Activated T-cell treated with anti-CD3 and anti-CD28 coated beads, Interleukin-2, amount 50 U/mL, for 24 hours (primary cell): ENCODE measurements around the gene ZNF423.

ENCODE experiments used
- DNase-seq: peaks from one replicate; pipeline ENCODE4 v3.0.0-alpha.2; 2020
- H3K27ac Mint-ChIP-seq: 2 replicates; pipeline ENCODE4 v1.8.0; 2020; ENCODE audit warnings: mild to moderate bottlenecking, mixed read lengths
- H3K27me3 Mint-ChIP-seq: 2 replicates; pipeline ENCODE4 v1.8.0; 2020; ENCODE audit warnings: mixed read lengths
- H3K36me3 Mint-ChIP-seq: 2 replicates; pipeline ENCODE4 v1.8.0; 2020; ENCODE audit warnings: low read depth, mixed read lengths
- H3K4me1 Mint-ChIP-seq: 2 replicates; pipeline ENCODE4 v1.8.0; 2020; ENCODE audit warnings: low read depth, mixed read lengths
- H3K4me3 Mint-ChIP-seq: 2 replicates; pipeline ENCODE4 v1.8.0; 2020; ENCODE audit warnings: mild to moderate bottlenecking, moderate library complexity, mixed read lengths
- H3K9me3 Mint-ChIP-seq: 2 replicates; pipeline ENCODE4 v1.8.0; 2020; ENCODE audit warnings: mixed read lengths

The ZNF423 gene

GRCh38 chr16:49630783-49631182 lies 225.1 kb downstream of the ZNF423 start:
- H3K27ac Mint-ChIP-seq = no peak overlapping the region
- no peaks in the 10 kb centered on the region for H3K4me1 Mint-ChIP-seq
- DNase-seq = no peak
- H3K36me3 Mint-ChIP-seq = no peaks in the 10 kb centered on the region
- no peaks in the 10 kb centered on the region for H3K9me3 Mint-ChIP-seq
- H3K27me3 Mint-ChIP-seq = no peaks in the 10 kb centered on the region
- no peak overlapping the region for H3K4me3 Mint-ChIP-seq

DNA sequence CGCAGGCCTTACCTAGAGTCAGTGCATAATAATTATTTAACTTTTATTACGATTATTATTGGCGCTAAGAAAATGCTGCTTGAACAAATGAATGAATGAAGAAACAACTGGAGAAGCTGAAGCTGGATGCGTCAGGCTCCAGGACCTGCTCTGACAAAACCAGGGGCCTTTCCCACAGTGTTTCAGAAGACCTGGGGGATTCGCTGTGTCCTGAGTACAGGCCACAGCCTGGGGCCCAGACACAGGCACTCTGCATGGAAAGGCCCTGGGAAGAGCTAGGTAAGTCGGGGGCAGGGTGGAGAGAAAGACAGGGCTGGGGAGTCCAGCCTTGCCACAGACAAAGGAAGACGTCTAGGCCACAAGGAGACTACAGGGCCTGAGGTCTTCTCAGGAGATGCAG lies 226.1 kb downstream of the ZNF423 start:
- H3K4me1 Mint-ChIP-seq = no peaks in the 10 kb centered on the region
- no peaks in the 10 kb centered on the region for H3K36me3 Mint-ChIP-seq
- no peaks in the 10 kb centered on the region for H3K27me3 Mint-ChIP-seq
- no peak overlapping the region for H3K27ac Mint-ChIP-seq
- no peaks in the 10 kb centered on the region for H3K9me3 Mint-ChIP-seq
- DNase-seq = no peak
- H3K4me3 Mint-ChIP-seq = no peak overlapping the region

DNA sequence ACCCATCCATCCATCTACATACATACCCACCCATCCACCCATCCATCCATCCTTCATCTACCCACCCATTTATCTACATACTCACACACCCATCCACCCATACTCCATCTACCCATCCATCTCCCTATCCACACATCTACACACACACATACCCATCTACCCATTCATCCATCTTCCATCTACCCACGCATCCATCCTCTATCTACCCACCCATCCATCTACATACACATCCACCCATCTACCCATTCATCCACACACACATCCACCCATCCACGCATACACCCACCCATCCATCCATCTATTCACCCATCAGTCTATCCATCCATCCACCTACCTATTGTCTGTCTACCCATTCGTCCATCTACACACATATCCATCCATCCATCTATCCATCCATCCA lies 227.8 kb downstream of the ZNF423 start:
- no peaks in the 10 kb centered on the region for H3K9me3 Mint-ChIP-seq
- H3K36me3 Mint-ChIP-seq = no peaks in the 10 kb centered on the region
- no peaks in the 10 kb centered on the region for H3K27me3 Mint-ChIP-seq
- H3K4me1 Mint-ChIP-seq = no peaks in the 10 kb centered on the region
- H3K4me3 Mint-ChIP-seq = no peak overlapping the region
- H3K27ac Mint-ChIP-seq = no peak overlapping the region
- DNase-seq = no peak

DNA sequence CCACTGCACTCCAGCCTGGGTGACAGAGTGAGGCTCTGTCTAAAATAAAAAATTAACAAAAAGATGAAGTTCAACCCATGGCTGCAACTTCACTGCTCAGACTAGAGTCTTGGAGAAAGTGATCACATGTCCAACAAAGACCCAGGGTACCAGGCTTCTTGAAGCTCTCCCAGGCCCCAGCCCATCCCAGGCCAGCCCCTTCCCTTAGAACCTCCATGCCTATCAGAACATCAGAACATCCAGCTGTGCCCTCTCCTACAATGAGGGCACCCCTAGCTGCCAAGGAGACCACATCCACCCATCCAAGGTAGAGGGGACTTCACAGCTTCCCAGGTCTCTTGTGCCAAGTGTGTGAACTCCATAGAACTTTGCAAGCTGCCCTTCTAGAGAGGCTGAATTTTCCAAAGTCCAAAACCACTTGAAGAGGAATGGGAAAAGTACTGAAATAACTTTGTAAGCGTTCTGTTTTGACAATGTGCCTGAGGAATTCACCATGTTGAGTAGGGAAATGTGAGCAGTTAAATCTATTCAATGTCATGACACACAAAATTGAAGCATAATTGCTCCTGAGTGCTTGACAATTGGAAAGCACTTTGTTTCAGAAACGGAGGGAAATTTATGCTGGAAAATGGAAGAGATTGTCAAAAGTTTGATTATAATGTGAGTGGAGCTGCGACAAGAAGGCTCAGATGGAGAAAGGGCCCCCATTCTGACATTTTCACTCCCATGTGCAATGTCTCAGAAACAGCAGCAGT lies 230.4 kb downstream of the ZNF423 start:
- Mint-ChIP-seq H3K27me3 (no peaks in the 10 kb centered on the region), H3K4me3 (no peak overlapping the region)

GRCh38 chr16:49623501-49624266 lies 232.2 kb downstream of the ZNF423 start:
- H3K36me3 Mint-ChIP-seq = no peaks in the 10 kb centered on the region
- no peak overlapping the region for H3K4me3 Mint-ChIP-seq
- H3K27ac Mint-ChIP-seq = no peak overlapping the region
- H3K9me3 Mint-ChIP-seq = no peaks in the 10 kb centered on the region
- H3K27me3 Mint-ChIP-seq = no peaks in the 10 kb centered on the region
- no peaks in the 10 kb centered on the region for H3K4me1 Mint-ChIP-seq
- DNase-seq = no peak

More for the DNA sequence above, 230.4 kb downstream of the ZNF423 start:
- no peak for DNase-seq
- no peak overlapping the region for H3K27ac Mint-ChIP-seq
- H3K36me3 Mint-ChIP-seq = no peaks in the 10 kb centered on the region
- no peaks in the 10 kb centered on the region for H3K4me1 Mint-ChIP-seq
- no peaks in the 10 kb centered on the region for H3K9me3 Mint-ChIP-seq

DNA sequence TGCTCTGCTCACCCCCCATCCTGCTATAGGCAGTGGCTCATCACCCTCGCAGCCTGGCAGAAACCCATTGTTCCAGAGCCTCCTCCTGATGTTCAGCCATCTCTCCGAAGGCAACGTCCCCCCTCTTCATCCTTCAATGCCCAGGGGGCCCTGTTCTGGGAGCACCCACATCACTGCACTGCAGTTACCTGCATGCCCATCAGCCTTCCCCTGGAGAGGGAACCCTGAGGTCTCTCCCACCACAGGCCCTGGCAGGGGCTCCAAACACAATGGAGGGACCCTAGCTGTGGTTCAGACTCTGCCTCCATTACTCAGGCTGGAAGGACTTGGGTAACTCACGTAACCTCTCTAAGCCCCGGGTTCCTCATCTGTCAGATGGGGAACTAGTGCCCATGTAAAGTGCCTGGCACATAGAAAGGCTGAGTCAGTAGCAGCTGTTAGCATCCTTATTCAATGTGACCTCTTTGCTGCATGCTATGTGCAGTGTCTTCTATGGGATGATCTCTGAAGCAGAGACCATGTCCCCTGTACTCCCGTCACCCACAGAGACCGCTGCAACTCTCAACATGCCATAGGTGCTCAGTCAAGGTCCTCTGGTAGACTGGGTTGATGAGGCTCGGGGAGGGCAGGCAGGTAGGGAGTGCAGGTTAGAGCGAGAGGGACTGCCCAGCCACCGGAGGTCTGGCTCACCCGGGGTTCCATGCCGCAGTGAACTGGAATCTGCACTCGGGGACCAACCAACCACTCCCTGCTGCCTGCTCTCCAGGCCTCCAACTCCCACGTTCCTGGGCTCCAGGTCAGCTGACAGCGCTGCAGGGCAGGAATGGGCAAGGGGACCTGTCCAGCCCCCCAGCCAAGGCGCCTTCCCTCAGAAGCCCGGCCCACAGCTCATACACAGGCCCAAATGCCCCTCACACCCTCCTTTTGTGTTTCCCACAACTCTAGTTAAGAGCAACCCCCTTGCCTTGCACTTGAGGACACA lies 233.2 kb downstream of the ZNF423 start:
- H3K4me3 Mint-ChIP-seq = no peak overlapping the region
- H3K27ac Mint-ChIP-seq = no peak overlapping the region
- no peaks in the 10 kb centered on the region for H3K4me1 Mint-ChIP-seq
- no peaks in the 10 kb centered on the region for H3K36me3 Mint-ChIP-seq
- no peaks in the 10 kb centered on the region for H3K27me3 Mint-ChIP-seq
- DNase-seq = no peak
- no peaks in the 10 kb centered on the region for H3K9me3 Mint-ChIP-seq

DNA sequence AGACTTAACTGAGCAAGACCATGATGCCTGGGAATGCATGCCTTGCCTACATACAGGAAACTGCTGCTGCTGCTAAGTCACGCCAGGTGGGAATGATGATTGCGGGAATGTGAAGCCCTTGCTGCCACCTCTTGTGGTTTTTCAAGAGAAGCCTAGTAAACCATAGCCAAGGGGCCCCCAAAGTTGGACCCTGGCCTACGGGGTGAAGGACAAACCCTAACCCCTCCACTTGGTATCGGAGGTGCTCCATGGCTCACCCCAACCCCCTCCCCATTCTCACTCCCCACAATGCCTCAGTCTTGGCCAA lies 233.9 kb downstream of the ZNF423 start:
- Mint-ChIP-seq H3K9me3 (no peaks in the 10 kb centered on the region), H3K27me3 (no peaks in the 10 kb centered on the region), H3K4me3 (no peak overlapping the region), H3K36me3 (no peaks in the 10 kb centered on the region), H3K27ac (no peak overlapping the region), H3K4me1 (no peaks in the 10 kb centered on the region)
- no peak for DNase-seq

GRCh38 chr16:49621241-49622083 lies 234.4 kb downstream of the ZNF423 start:
- no peak overlapping the region for H3K27ac Mint-ChIP-seq
- H3K9me3 Mint-ChIP-seq = no peaks in the 10 kb centered on the region
- DNase-seq = no peak
- H3K27me3 Mint-ChIP-seq = no peaks in the 10 kb centered on the region
- H3K4me1 Mint-ChIP-seq = no peaks in the 10 kb centered on the region
- H3K4me3 Mint-ChIP-seq = no peak overlapping the region
- H3K36me3 Mint-ChIP-seq = no peaks in the 10 kb centered on the region

GRCh38 chr16:49620869-49621240 lies 235.1 kb downstream of the ZNF423 start:
- Mint-ChIP-seq H3K4me3 (no peak overlapping the region), H3K36me3 (no peaks in the 10 kb centered on the region), H3K27me3 (no peaks in the 10 kb centered on the region), H3K27ac (no peak overlapping the region), H3K4me1 (no peaks in the 10 kb centered on the region), H3K9me3 (no peaks in the 10 kb centered on the region)
- DNase-seq = no peak

DNA sequence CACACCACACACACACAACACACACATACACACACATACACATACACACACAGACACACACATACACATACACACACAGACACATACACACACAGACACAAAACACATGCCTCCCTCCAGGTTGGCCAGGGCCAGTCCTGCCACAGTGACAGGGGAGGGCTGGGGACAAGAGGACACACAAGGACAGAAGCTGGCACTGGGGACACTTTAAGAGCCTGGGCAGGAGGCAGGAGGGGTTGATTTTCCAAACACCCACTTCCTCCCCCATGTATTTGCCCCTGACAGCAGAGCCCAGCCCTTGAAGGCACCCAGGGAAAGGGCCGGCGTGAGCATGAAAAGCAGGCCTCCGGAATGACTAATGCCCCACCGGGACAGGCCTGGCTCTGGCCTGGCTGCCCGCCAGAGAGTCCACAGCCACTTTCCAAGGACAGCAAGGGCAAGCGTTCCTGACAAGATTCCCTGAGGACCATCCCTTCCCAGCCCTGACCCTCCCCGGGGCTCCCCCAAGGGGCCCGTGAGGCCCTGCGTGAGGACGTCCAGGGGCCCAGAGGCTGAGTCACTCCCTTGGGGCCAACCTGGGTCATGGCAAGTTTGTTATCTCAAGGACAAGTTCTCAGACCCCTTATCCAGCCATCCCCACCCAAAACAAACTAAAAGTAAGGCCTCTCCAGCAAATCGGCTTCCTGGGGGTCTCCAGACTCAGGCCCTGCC lies 235.6 kb downstream of the ZNF423 start:
- no peaks in the 10 kb centered on the region for H3K27me3 Mint-ChIP-seq
- H3K27ac Mint-ChIP-seq = no peak overlapping the region
- DNase-seq = no peak
- no peaks in the 10 kb centered on the region for H3K9me3 Mint-ChIP-seq
- no peak overlapping the region for H3K4me3 Mint-ChIP-seq
- no peaks in the 10 kb centered on the region for H3K4me1 Mint-ChIP-seq
- no peaks in the 10 kb centered on the region for H3K36me3 Mint-ChIP-seq

DNA sequence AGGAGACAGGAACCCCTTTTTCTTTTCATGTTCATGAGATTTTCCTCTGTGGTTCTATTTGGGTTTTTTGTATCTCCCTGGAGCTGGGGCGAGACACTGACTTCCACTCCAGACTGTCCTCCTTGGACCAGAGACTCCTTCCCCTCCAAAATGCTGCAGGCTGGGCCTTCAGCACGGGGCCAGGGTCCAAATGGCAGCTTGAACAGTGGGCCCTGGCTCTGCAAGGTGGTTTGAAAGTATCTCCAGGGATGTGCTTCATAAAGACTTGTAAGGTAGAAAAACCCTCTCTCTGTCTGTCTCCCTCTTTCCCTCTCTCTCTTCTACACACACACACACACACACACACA lies 236.1 kb downstream of the ZNF423 start:
- Mint-ChIP-seq H3K27ac (no peak overlapping the region), H3K27me3 (no peaks in the 10 kb centered on the region), H3K9me3 (no peaks in the 10 kb centered on the region), H3K4me3 (no peak overlapping the region), H3K4me1 (no peaks in the 10 kb centered on the region), H3K36me3 (no peaks in the 10 kb centered on the region)
- no peak for DNase-seq

GRCh38 chr16:49618955-49619354 lies 237.0 kb downstream of the ZNF423 start:
- no peak overlapping the region for H3K4me3 Mint-ChIP-seq
- H3K9me3 Mint-ChIP-seq = no peaks in the 10 kb centered on the region
- H3K4me1 Mint-ChIP-seq = no peaks in the 10 kb centered on the region

DNA sequence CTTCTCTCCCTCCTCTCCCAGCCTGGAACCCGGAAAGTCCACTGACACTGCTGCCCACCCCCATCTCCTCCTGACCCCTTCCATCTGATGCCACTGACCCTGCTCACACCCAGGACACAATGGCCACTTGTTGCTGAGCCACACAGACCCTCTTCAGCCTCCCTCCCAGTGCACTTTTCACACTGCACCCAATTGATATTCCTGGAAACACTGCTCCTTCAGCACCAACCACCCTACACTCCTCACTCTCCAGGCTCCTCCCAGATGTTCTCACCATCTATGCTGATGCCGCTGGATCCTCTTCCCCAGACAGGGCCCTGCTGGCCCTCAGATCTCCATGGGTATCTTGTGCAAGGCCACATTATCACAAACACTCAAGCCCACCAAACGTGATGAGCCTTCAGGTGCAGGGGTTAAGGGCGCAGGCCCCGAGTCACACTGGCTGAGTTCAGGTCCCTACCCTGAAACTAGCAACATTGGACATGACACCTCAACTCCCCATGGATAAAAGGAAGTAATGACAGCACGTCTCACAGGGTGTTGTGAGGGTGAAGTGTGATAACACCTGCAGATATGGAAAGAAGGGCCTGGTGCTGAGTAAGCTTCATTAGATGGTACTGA lies 238.1 kb downstream of the ZNF423 start:
- Mint-ChIP-seq H3K4me1 (no peaks in the 10 kb centered on the region), H3K9me3 (no peaks in the 10 kb centered on the region), H3K36me3 (no peaks in the 10 kb centered on the region), H3K27ac (no peak overlapping the region), H3K4me3 (no peak overlapping the region), H3K27me3 (no peaks in the 10 kb centered on the region)
- no peak for DNase-seq

More at GRCh38 chr16:49618955-49619354, 237.0 kb downstream of the ZNF423 start:
- no peak for DNase-seq
- Mint-ChIP-seq H3K36me3 (no peaks in the 10 kb centered on the region), H3K27ac (no peak overlapping the region), H3K27me3 (no peaks in the 10 kb centered on the region)
